K562 (cell line): ENCODE data around the gene AJAP1. TPM values are rescaled to one million over a fixed set of nuclear protein-coding genes. Genes with fewer than 3 reads are reported as not detected.

Source experiments
- ATAC-seq: fragments of 200-7000 bp; cut with Tn5 transposase; 3 replicates; pipeline ENCODE4 v1.9.1; 2020; ENCODE audit warnings: moderate library complexity
- BruUV-seq: library from RNA; stranded (reverse); fragments of 400-500 nt; replicated peaks from 2 replicates; lab custom pipeline; 2021; lab: Mats Ljungman, UMichigan
- CTCF ChIA-PET: fragments of 300-600 bp; formaldehyde crosslinking; extraction: SDS; loops from one replicate; lab custom pipeline; 2021; ENCODE audit warnings: low intra/inter-chr PET ratio; lab: Yijun Ruan, JAX
- POLR2A ChIA-PET: fragments of 300-600, 350-650 bp; sonication (Branson Sonifier 250); formaldehyde crosslinking; extraction: SDS; loops from one replicate; lab custom pipeline; 2021; ENCODE audit warnings: antibody characterized with exemption, inconsistent platforms; lab: Yijun Ruan, JAX
- DNase-seq, 4 experiments: peaks; one replicate each; pipeline versions ENCODE4 v3.0.0 to v3.0.0-alpha.2; 2011 to 2018; ENCODE audit warnings: low spot score in 3 of 4, mixed read lengths in 3 of 4; ENCODE audit errors: extremely low read depth in 1 of 4
- FAIRE-seq: peaks from 2 replicates; lab custom pipeline; 2011; peaks lifted over from hg19 to GRCh38; lab: Jason Lieb, UNC
- H2AFZ ChIP-seq: 2 replicates; pipeline ENCODE4 v1.6.0; 2011; ENCODE audit warnings: low read depth, low read length, control low read depth, inconsistent platforms
- H3K27ac ChIP-seq: fragments of 200-600 bp; 3 replicates; pipeline ENCODE4 v1.8.0; 2011; ENCODE audit warnings: low read depth, mild to moderate bottlenecking, control low read depth, inconsistent platforms, low read length, moderate library complexity, mixed read lengths; ENCODE audit errors: extremely low read depth
- H3K27me3 ChIP-seq, 2 experiments: fragments of 300-600 bp in 1 of 2; 2 replicates in 1 of 2; 3 replicates in 1 of 2; pipeline versions ENCODE4 v1.6.0 to v1.8.0; 2011; ENCODE audit warnings: inconsistent platforms in 2 of 2, low read length in 2 of 2, mild to moderate bottlenecking in 1 of 2, mixed read lengths in 1 of 2, moderate library complexity in 1 of 2; ENCODE audit not compliant: control insufficient read depth in 2 of 2, insufficient read depth in 2 of 2
- H3K36me3 ChIP-seq: fragments of 300-600 bp; 3 replicates; pipeline ENCODE4 v1.8.0; 2011; ENCODE audit warnings: mild to moderate bottlenecking, low read length, inconsistent platforms; ENCODE audit not compliant: control insufficient read depth, insufficient read depth
- H3K4me1 ChIP-seq, 2 experiments: fragments of 200-600 bp in 1 of 2; replicated peaks in 1 of 2; 2 replicates in 1 of 2; 3 replicates in 1 of 2; pipeline versions ENCODE4 v1.5.1 to v1.8.0; 2011; ENCODE audit warnings: inconsistent platforms in 2 of 2, low read length in 2 of 2, mild to moderate bottlenecking in 1 of 2, mixed read lengths in 1 of 2, moderate library complexity in 1 of 2; ENCODE audit not compliant: control insufficient read depth in 2 of 2, insufficient read depth in 2 of 2
- H3K4me2 ChIP-seq: 2 replicates; pipeline ENCODE4 v1.6.1; 2011; ENCODE audit warnings: low read length, control low read depth, inconsistent platforms, mixed read lengths; ENCODE audit not compliant: insufficient read depth
- H3K4me3 ChIP-seq: fragments of 200-600 bp; sonication (generic), shearing (Covaris generic); 2 replicates; pipeline ENCODE4 v1.5.1; 2016; ENCODE audit warnings: control low read depth, inconsistent platforms
- H3K79me2 ChIP-seq: fragments of 200-600 bp; 3 replicates; pipeline ENCODE4 v1.8.0; 2011; ENCODE audit warnings: low read length, inconsistent platforms; ENCODE audit not compliant: control insufficient read depth, insufficient read depth
- H3K9ac ChIP-seq, 2 experiments: 2 replicates each; pipeline versions ENCODE4 v1.6.0 to v1.6.1; 2011; ENCODE audit warnings: low read depth in 2 of 2, low read length in 2 of 2, control low read depth in 1 of 2, inconsistent platforms in 1 of 2, mild to moderate bottlenecking in 1 of 2, mixed read lengths in 1 of 2; ENCODE audit not compliant: insufficient read depth in 1 of 2
- H3K9me1 ChIP-seq: one replicate; pipeline ENCODE4 v1.6.0; 2011; ENCODE audit warnings: inconsistent platforms, mild to moderate bottlenecking, low read length, moderate library complexity; ENCODE audit not compliant: control insufficient read depth, insufficient read depth
- H3K9me3 ChIP-seq: replicated peaks from 2 replicates; pipeline ENCODE4 v1.5.1; 2011; ENCODE audit warnings: low read depth, low read length, inconsistent platforms; ENCODE audit not compliant: control insufficient read depth, insufficient read depth
- H4K20me1 ChIP-seq: replicated peaks from 2 replicates; pipeline ENCODE4 v1.6.1; 2011; ENCODE audit warnings: low read length, inconsistent platforms, mixed read lengths; ENCODE audit not compliant: control insufficient read depth, insufficient read depth
- FOS ChIP-seq: IDR thresholded peaks from 3 replicates; pipeline ENCODE4 v1.6.1; 2011; ENCODE audit not compliant: insufficient read length; ENCODE audit errors: extremely low read depth
- HDGF ChIP-seq: fragments of 450-650 bp; IDR thresholded peaks from 2 replicates; pipeline ENCODE4 v1.6.1; 2016
- RB1 ChIP-seq: fragments of 450-650 bp; IDR thresholded peaks from 2 replicates; pipeline ENCODE4 v1.6.1; 2017; ENCODE audit warnings: low read depth, mild to moderate bottlenecking
- RERE ChIP-seq: sonication (generic); formaldehyde crosslinking; IDR thresholded peaks from 2 replicates; pipeline ENCODE4 v1.8.0; 2023; ENCODE audit warnings: missing genetic modification reagents, mild to moderate bottlenecking, borderline replicate concordance
- RHOXF2B ChIP-seq: fragments of 250-450 bp; sonication (Bioruptor Pico); conservative IDR thresholded peaks from 2 replicates; pipeline ENCODE4 v1.5.1; 2021
- TBL1XR1 ChIP-seq, 2 experiments: IDR thresholded peaks; 2 replicates each; pipeline ENCODE4 v1.6.1; 2012; ENCODE audit warnings: improper control_type of control experiment in 2 of 2, low read length in 2 of 2, mild to moderate bottlenecking in 1 of 2
- TCFL5 ChIP-seq: fragments of 250-450 bp; sonication (Bioruptor Pico); conservative IDR thresholded peaks from 2 replicates; pipeline ENCODE4 v1.6.1; 2021; ENCODE audit warnings: mild to moderate bottlenecking, moderate library complexity, matching md5 sums
- THRA ChIP-seq: fragments of 450-650 bp; IDR thresholded peaks from 2 replicates; pipeline ENCODE4 v1.6.1; 2017; ENCODE audit warnings: mild to moderate bottlenecking, moderate library complexity
- U2AF1 ChIP-seq: fragments of 200-400 bp; formaldehyde crosslinking; optimal IDR thresholded peaks from 2 replicates; pipeline ENCODE3; 2017; ENCODE audit warnings: mild to moderate bottlenecking, low read depth, low read length, moderate library complexity
- ZBTB33 ChIP-seq: sonication (generic); formaldehyde crosslinking; IDR thresholded peaks from 2 replicates; pipeline ENCODE4 v1.8.1; 2023; ENCODE audit warnings: mild to moderate bottlenecking, missing genetic modification reagents
- ZNF431 ChIP-seq: sonication (generic); formaldehyde crosslinking; IDR thresholded peaks from 2 replicates; pipeline ENCODE4 v1.8.0; 2022; ENCODE audit warnings: mild to moderate bottlenecking, missing genetic modification reagents
- WGBS: fragments of 100-300 bp; shearing (Covaris generic); methylation state at CpG from one replicate; pipeline ENCODE4 v1.1.6; 2016; ENCODE audit warnings: low coverage, mixed read lengths; ENCODE audit not compliant: insufficient coverage; ENCODE audit errors: missing lambda C conversion rate; 5-methylcytosine and 5-hydroxymethylcytosine counted together
- in situ Hi-C: fragments of 300-500 bp; cut with MboI; formaldehyde crosslinking; loops from 4 replicates; pipeline ENCODE4 v1.15.0; 2018; ENCODE audit warnings: inconsistent platforms, mixed read lengths
- intact Hi-C: fragments of 100-400 bp; cut with micrococcal nuclease; formaldehyde crosslinking; loops from 2 replicates; pipeline ENCODE4 v1.14.2; 2022
- polyA plus RNA-seq, 8 experiments: library from polyadenylated mRNA; depleted of rRNA in 4 of 8; stranded (reverse) in 5 of 8; unstranded in 3 of 8; fragments of >200 nt; fragmentation: Nextera tagmentation in 2 of 8; fragmentation: Illumina TruSeq in 1 of 8; extraction: Ambion mirVana in 2 of 8; extraction: Trizol in 1 of 8; gene quantifications; 2 replicates each; pipeline versions ENCODE4 v1.2.1 to v1.2.3, GENCODE V29; 2011 to 2014; ENCODE audit warnings: inconsistent platforms in 1 of 8, missing spikeins in 1 of 8
- total RNA-seq, 7 experiments: library from RNA; depleted of rRNA in 6 of 7; stranded (reverse); fragments of >200 nt in 6 of 7; fragmentation: Illumina TruSeq in 2 of 7; extraction: Trizol in 2 of 7; gene quantifications; 2 replicates each; pipeline versions ENCODE4 v1.2.1 to v1.2.3, GENCODE V29; 2011 to 2021; ENCODE audit warnings: low replicate concordance in 1 of 7

The AJAP1 gene
- total and polyA plus RNA-seq, 9 of the 15 experiments (the other 6 are each of a cell fraction or from before 2014, with no cell fraction given), result not detected

- Histone ChIP-seq H2AFZ (no peak overlapping the region), H3K9me1 (no peaks in the 10 kb centered on the region), H3K4me1 (peaks cover 0 to 9% of the 10 kb centered on the region in 2 experiments; a peak in 1 of 5 replicates), H3K36me3 (no peaks in the 10 kb centered on the region), H3K9ac (no peak overlapping the region), H3K27me3 (peaks cover 0 to 16% of the 10 kb centered on the region in 2 experiments; a peak in 1 of 5 replicates), H3K79me2 (no peaks in the 10 kb centered on the region), H3K9me3 (no peaks in the 10 kb centered on the region), H3K4me3 (no peak overlapping the region), H4K20me1 (no peaks in the 10 kb centered on the region; the same call in 1 of the 2 replicates), H3K4me2 (no peak overlapping the region), H3K27ac (no peak overlapping the region)
- FAIRE-seq (no peak), DNase-seq (no peak), ATAC-seq (no peak)
- CTCF ChIA-PET, result no interaction called here
- intact Hi-C loops, result no loop called here
- TF ChIP-seq HDGF (no peak), TCFL5 (CRISPR knock-in tag) (no peak), THRA (no peak), RB1 (no peak), ZBTB33 (CRISPR knock-in tag) (no peak), TBL1XR1 (IDR thresholded peaks at IDR 0.05; ENCODE audit: low read length in 2 of 2) (no peak), U2AF1 (no peak), FOS (no peak), RHOXF2B (CRISPR knock-in tag) (no peak), RERE (CRISPR knock-in tag) (no peak), ZNF431 (CRISPR knock-in tag) (no peak)
- in situ Hi-C loops, result no loop called here
- POLR2A ChIA-PET, result interaction anchor here (0.5 to 0.7 kb wide), 2 partner anchors 614 to 1095 kb away, joined by 3 read pairs; no protein-coding TSS in a partner anchor
- 2% methylated on average over 17 of the region's 17 CpGs for WGBS
- BruUV-seq, result no TSS peak
Observed at GRCh38 chr1:4656533-4657140, 2.2 kb downstream of the AJAP1 start.
